Measurements from ENCODE around the gene SCAP. TPM values are rescaled to one million over a fixed set of nuclear protein-coding genes. Genes with fewer than 3 reads are reported as not detected.

The SCAP gene
- total RNA-seq, 1 donor from 2014 or later, result 37.9 TPM

DNA sequence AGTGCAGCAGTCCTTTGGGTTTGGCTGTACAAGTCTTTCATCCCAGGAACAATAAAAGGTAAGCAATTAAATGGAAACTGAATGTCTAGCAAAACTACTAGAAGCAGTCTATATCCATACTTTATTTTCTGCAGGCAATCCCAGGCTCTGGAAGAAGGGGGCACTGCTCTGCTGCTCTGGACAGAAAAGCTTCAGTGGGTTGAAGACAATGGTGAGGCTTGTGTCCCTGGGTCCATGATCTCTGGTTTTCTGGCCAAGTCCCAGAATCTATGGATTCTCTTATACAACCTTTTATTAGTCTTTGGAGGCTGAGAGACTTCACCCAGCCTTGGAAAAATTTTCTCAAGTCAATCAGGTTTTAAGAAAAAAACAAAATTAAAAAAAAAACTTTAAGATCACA lies 35.6 kb downstream of the SCAP start:
- DNase-seq (ENCODE audit: low spot score), result no peak
- intact Hi-C loops (cut with DNase I), result no loop called here

DNA sequence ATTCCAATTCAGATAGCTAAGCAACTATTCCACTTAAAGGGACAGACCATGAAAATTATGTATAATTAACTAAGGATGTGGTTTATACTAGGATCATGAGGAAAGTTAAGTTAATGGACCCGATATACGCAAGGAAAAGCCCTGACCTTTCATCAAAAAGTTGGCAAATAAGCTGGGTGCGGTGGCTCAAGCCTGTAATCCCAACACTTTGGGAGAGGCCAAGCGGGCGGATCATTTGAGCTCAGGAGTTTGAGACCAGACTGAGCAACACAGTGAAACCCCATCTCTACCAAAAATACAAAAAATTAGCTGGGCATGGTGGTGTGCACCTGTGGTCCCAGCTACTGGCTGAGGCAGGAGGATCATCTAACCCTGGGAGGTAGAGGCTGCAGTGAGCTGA lies 39.6 kb downstream of the SCAP start:
- DNase-seq (ENCODE audit: low spot score), result peak; percentile 39
- intact Hi-C loops (cut with DNase I), result no loop called here

DNA sequence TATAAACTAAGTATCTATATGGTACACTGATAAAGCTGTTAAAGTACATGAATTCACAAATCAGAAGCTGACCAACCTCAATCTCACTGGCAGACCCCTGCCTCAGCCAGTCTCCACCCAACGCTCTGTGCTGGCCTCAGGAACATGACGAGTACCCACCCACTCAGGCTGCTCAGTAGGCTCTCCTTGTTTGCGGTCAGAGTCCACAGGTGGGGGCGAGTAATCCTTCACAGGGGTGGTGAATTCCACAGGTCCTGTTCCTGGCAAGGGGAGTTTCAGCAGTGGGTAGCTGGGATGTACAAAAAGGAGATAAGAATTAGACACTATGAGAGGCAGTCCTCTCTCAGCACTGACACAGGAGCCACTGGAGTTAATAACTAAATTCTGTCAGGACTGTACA lies 40.9 kb downstream of the SCAP start:
- peak; percentile 46 for DNase-seq (ENCODE audit: low spot score)
- intact Hi-C loops (cut with DNase I), result no loop called here

DNA sequence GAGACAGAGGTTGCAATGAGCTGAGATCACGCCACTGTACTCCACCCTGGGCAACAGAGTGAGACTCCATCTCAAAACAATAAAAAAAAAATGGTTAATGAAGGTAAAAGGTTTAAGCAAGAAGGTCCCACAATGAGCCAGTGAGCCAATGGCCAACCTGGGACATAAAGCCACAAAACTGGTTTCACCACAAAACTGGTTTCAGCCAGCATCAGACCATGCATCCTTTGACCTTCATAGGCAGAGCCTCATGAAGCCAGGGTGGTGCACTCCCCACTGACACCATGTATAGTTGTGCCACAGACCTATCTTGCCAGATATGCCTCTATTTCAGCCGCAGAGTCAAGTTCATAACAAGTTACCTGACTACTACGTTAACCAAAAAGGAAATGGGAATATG lies 41.9 kb downstream of the SCAP start:
- intact Hi-C loops (cut with DNase I), result no loop called here
- DNase-seq (ENCODE audit: low spot score), result peak; percentile 29

GRCh38 chr3:47432673-47433072 lies 43.1 kb downstream of the SCAP start:
- no peak for DNase-seq (ENCODE audit: low spot score)
- intact Hi-C loops (cut with DNase I), result no loop called here

DNA sequence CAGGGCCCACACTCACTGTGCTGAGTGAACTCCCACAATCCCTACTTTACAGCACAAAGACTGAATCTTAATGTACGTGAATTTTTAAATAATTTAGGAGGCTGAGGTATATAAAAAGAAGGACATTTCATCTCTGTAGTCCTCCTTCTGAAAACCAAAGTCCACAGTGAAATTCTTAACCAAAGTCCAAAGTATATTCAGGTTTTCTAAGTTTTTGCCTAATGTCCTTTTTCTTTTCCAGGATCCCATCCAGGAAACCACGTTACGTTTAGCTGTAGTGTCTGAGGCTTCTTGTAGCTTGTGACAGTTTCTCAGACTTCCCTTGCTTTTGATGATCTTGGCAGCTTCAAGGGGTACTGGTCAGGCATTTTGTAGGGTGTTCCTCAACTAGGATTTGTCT lies 44.5 kb downstream of the SCAP start:
- DNase-seq (ENCODE audit: low spot score), result no peak
- intact Hi-C loops (cut with DNase I), result no loop called here

DNA sequence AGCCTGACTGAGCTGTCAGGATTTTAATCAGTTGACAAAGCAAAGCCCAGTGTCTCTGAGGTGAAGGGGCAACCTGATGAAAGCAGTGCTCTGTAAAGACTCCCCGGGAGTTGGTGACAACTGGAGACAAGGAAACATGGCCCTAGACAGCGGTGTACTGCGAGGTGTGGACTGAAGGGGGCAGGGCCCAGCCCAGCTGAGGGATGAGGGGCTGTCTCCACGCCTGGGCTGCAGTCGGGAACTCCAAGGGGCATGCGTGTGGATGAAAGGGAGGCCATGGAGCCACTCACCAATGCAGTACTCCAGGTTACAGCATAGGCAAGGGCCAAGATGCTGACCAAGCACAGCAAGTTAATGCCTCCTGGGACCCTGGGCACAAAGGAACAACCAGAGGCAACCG lies 45.1 kb downstream of the SCAP start:
- DNase-seq (ENCODE audit: low spot score), result peak; percentile 49
- intact Hi-C loops (cut with DNase I), result no loop called here

GRCh38 chr3:47429476-47430270 lies 46.1 kb downstream of the SCAP start:
- intact Hi-C loops (cut with DNase I), result no loop called here
- DNase-seq (ENCODE audit: low spot score), result peak; percentile 12

GRCh38 chr3:47428662-47429061 lies 47.1 kb downstream of the SCAP start:
- intact Hi-C loops (cut with DNase I), result no loop called here
- no peak for DNase-seq (ENCODE audit: low spot score)

DNA sequence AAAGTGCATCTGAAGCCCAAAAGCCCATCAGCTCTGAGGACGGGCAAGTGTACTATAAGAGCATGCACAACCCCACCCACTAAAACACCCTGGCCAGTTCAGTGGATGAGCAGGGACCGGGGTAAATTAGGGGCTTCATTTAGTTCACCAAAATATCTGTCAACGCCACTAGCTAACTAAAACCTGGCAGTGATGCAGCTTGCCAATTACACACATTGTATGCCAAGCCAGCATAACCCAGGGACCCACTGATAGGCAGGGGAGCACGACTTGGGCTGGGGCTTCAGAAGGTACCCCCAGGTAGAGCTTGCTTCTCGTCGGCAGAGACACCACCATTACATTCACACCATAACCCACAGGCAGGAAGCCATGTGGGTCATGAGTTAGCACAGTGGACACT lies 47.9 kb downstream of the SCAP start:
- peak; percentile 63 for DNase-seq (ENCODE audit: low spot score)
- intact Hi-C loops (cut with DNase I), result no loop called here

GRCh38 chr3:47425959-47426358 lies 49.8 kb downstream of the SCAP start:
- intact Hi-C loops (cut with DNase I), result no loop called here
- DNase-seq (ENCODE audit: low spot score), result peak; percentile 49

DNA sequence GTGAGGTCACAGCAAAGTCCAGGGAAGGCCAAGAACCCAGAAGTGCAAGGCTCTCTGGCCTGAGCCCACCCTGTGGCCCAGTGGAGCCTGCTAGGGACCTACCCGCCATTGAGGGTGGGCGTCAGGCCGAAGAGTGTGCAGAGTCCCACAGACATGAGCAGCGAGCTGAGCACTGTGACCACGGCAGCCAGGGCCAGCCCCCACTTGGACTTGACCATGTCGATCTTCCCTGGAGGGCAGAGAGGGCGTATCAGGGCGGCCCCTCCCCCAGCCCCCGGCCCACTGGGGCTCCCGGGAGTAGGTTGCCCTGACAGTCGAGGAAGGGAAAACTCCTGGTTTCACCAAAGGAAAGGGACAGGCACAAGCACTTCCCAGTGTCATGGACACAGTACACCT lies 50.4 kb downstream of the SCAP start:
- no peak for DNase-seq (ENCODE audit: low spot score)
- intact Hi-C loops (cut with DNase I), result no loop called here

- DNase-seq (ENCODE audit: low spot score), result no peak
- intact Hi-C loops (cut with DNase I), result loop anchor here (5.0 kb wide), 1 partner anchor 363 kb away; no protein-coding TSS in a partner anchor
These were observed 51.0 kb downstream of the SCAP start for GRCh38 chr3:47424434-47425382.

- DNase-seq (ENCODE audit: low spot score), result no peak
- intact Hi-C loops (cut with DNase I), result loop anchor here (1.0 to 5.0 kb wide), 2 partner anchors 52 to 364 kb away; partner anchors contain the start of gene SCAP
These were observed 52.1 kb downstream of the SCAP start for GRCh38 chr3:47423548-47424145.

GRCh38 chr3:47422743-47423142 lies 53.0 kb downstream of the SCAP start:
- intact Hi-C loops (cut with DNase I), result loop anchor here (1.0 to 5.0 kb wide), 2 partner anchors 53 to 365 kb away; partner anchors contain the start of gene SCAP
- no peak for DNase-seq (ENCODE audit: low spot score)

GRCh38 chr3:47421741-47422649 lies 53.7 kb downstream of the SCAP start:
- intact Hi-C loops (cut with DNase I), result loop anchor here (5.0 kb wide), 1 partner anchor 365 kb away; no protein-coding TSS in a partner anchor
- no peak for DNase-seq (ENCODE audit: low spot score)

DNA sequence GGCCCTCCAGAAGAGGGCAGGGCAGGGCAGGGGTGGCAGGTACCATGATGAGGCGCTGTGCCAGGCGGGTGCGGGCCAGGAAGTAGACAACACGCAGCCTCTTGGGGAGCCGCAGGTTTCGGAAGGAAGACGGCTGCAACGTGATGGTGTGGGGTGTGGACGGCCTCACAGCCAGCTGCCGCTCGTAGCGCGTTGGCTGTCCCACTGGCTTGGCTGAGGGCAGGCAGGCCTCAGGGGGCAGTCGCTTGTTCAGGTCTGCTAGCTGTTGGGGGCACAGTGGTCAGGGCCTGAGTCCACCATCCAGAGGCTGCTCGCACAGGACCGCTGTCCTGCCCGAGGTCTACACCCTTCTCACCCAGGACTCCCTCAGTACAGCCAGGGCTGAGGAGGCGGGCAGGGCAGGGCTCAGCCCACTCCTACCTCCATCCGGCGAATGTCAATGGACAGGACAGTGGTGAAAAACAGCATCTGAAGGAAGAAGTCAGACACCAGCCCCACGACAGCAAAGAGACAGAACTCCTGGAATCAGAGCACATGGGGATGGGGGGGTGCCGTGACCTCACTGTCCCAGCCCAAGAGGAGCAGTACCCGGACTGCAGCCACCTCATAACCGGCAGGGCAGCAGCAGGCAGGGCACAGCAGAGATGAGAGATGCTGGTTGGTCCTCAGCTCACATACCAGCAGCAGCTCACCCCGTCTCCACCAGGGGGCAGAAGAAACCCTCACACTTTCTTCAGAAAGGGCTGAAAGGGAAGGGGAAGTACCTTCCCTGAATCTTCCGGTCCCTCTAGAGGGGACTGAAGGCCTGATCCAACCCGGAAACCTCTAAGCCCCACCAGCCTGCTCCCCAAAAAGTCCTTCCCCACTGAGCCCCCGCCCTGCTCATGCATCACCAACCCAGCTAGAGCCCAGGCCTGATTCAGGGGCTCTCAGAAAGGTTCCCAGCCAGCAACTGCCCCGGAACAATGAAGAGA lies 54.9 kb downstream of the SCAP start:
- intact Hi-C loops (cut with DNase I), result loop anchor here (5.0 kb wide), 1 partner anchor 367 kb away; no protein-coding TSS in a partner anchor
- peak; percentile 87 for DNase-seq (ENCODE audit: low spot score)

DNA sequence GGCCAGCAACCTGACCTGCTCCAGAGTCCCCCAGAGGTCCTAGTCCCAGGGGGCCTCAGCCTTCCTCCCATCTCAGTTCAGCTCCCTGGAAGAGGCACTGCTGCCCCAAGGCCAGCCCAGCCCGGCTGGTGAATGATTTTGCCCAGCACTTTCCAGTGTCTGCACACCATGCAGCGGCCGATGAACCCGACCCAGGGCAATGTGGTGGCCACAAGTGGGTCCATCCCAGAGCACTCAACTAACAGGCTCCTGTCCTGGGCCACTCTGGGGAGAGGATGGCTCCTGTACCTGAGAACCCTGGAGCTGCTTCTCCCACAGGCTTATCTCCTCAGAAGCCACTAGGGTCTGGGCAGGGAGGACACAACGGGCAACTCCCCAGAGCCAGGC lies 55.7 kb downstream of the SCAP start:
- intact Hi-C loops (cut with DNase I), result loop anchor here (5.0 kb wide), 1 partner anchor 367 kb away; no protein-coding TSS in a partner anchor
- no peak for DNase-seq (ENCODE audit: low spot score)

All from cardiac septum (tissue), 1 donor.